ENCODE data around the gene SZRD1.

SZRD1 gene

GRCh38 chr1:16430606-16431005 is 63.6 kb downstream of the SZRD1 start:
- TF ChIP-seq TAF1 (IDR thresholded peaks at IDR 0.05; ENCODE audit: borderline replicate concordance, insufficient read depth, low read length) (no peak), POLR2AphosphoS5 (IDR thresholded peaks at IDR 0.05; ENCODE audit: low read depth, low read length) (no peak), REST (IDR thresholded peaks at IDR 0.05; ENCODE audit: insufficient read depth in 1 of 2, low read depth in 2 of 2, low read length in 2 of 2) (no peak), SIN3A (IDR thresholded peaks at IDR 0.05; ENCODE audit: borderline replicate concordance, insufficient read depth, low read length) (no peak), FOXP2 (optimal IDR thresholded peaks at IDR 0.05; ENCODE audit: borderline replicate concordance, extremely low read depth, extremely low read length, insufficient read depth) (no peak)

GRCh38 chr1:16433030-16433429 is 66.0 kb downstream of the SZRD1 start:
- TF ChIP-seq FOXP2 (optimal IDR thresholded peaks at IDR 0.05; ENCODE audit: borderline replicate concordance, extremely low read depth, extremely low read length, insufficient read depth) (no peak), POLR2AphosphoS5 (IDR thresholded peaks at IDR 0.05; ENCODE audit: low read depth, low read length) (no peak), REST (IDR thresholded peaks at IDR 0.05; ENCODE audit: insufficient read depth in 1 of 2, low read depth in 2 of 2, low read length in 2 of 2) (no peak), TAF1 (IDR thresholded peaks at IDR 0.05; ENCODE audit: borderline replicate concordance, insufficient read depth, low read length) (no peak), SIN3A (IDR thresholded peaks at IDR 0.05; ENCODE audit: borderline replicate concordance, insufficient read depth, low read length) (no peak)

- no peak for TF ChIP-seq REST (IDR thresholded peaks at IDR 0.05; ENCODE audit: insufficient read depth in 1 of 2, low read depth in 2 of 2, low read length in 2 of 2)
- no peak for TF ChIP-seq SIN3A (IDR thresholded peaks at IDR 0.05; ENCODE audit: borderline replicate concordance, insufficient read depth, low read length)
- no peak for TF ChIP-seq POLR2AphosphoS5 (IDR thresholded peaks at IDR 0.05; ENCODE audit: low read depth, low read length)
Measured at GRCh38 chr1:16434007-16434406, 67.0 kb downstream of the SZRD1 start.

- TF ChIP-seq REST (IDR thresholded peaks at IDR 0.05; ENCODE audit: insufficient read depth in 1 of 2, low read depth in 2 of 2, low read length in 2 of 2) = no peak
- no peak for TF ChIP-seq FOXP2 (optimal IDR thresholded peaks at IDR 0.05; ENCODE audit: borderline replicate concordance, extremely low read depth, extremely low read length, insufficient read depth)
- TF ChIP-seq TAF1 (IDR thresholded peaks at IDR 0.05; ENCODE audit: borderline replicate concordance, insufficient read depth, low read length) = no peak
Measured at GRCh38 chr1:16434501-16434900, 67.5 kb downstream of the SZRD1 start.

- TF ChIP-seq FOXP2 (optimal IDR thresholded peaks at IDR 0.05; ENCODE audit: borderline replicate concordance, extremely low read depth, extremely low read length, insufficient read depth) = no peak
- TF ChIP-seq TAF1 (IDR thresholded peaks at IDR 0.05; ENCODE audit: borderline replicate concordance, insufficient read depth, low read length) = no peak
- no peak for TF ChIP-seq SIN3A (IDR thresholded peaks at IDR 0.05; ENCODE audit: borderline replicate concordance, insufficient read depth, low read length)
- TF ChIP-seq REST (IDR thresholded peaks at IDR 0.05; ENCODE audit: insufficient read depth in 1 of 2, low read depth in 2 of 2, low read length in 2 of 2) = no peak
- no peak for TF ChIP-seq POLR2AphosphoS5 (IDR thresholded peaks at IDR 0.05; ENCODE audit: low read depth, low read length)
Measured at GRCh38 chr1:16436946-16437474, 70.0 kb downstream of the SZRD1 start, which contains the start of gene SPATA21. SPATA21 (minus strand) TSS chr1:16437424; CDS start chr1:16431371, 6,053 bp downstream.
